Ishikawa (cell line): ENCODE measurements around the gene TMEM221.

Experiments
- CEBPB ChIP-seq: IDR thresholded peaks from 2 replicates; pipeline ENCODE4 v1.6.1; 2012
- CREB1 ChIP-seq: IDR thresholded peaks from 2 replicates; pipeline ENCODE4 v1.6.1; 2012; ENCODE audit warnings: low read depth
- EP300 ChIP-seq: IDR thresholded peaks from 2 replicates; pipeline ENCODE4 v1.6.1; 2012; ENCODE audit warnings: borderline replicate concordance
- FOXM1 ChIP-seq: IDR thresholded peaks from 2 replicates; pipeline ENCODE4 v1.6.1; 2012; ENCODE audit warnings: low read depth, borderline replicate concordance
- RAD21 ChIP-seq: IDR thresholded peaks from 2 replicates; pipeline ENCODE4 v1.6.1; 2012; ENCODE audit warnings: low read depth
- TAF1 ChIP-seq: IDR thresholded peaks from 2 replicates; pipeline ENCODE4 v1.6.1; 2012; ENCODE audit warnings: low read depth, mild to moderate bottlenecking
- TCF12 ChIP-seq: IDR thresholded peaks from 2 replicates; pipeline ENCODE4 v1.6.1; 2012; ENCODE audit warnings: low read depth
- YY1 ChIP-seq: IDR thresholded peaks from 2 replicates; pipeline ENCODE4 v1.6.1; 2012; ENCODE audit warnings: low read depth
- TF ChIP-seq, protein P1 (sequence below): IDR thresholded peaks from 2 replicates; pipeline ENCODE4 v1.6.1; 2012
- TF ChIP-seq, protein P2 (sequence below): IDR thresholded peaks from 2 replicates; pipeline ENCODE4 v1.6.1; 2012; ENCODE audit warnings: low read depth, mild to moderate bottlenecking
- TF ChIP-seq, protein P3 (sequence below): IDR thresholded peaks from 2 replicates; pipeline ENCODE4 v1.6.1; 2012

GRCh38 chr19:17389957-17390664 lies 58.4 kb downstream of the TMEM221 start:
- TF ChIP-seq, protein P1, sequence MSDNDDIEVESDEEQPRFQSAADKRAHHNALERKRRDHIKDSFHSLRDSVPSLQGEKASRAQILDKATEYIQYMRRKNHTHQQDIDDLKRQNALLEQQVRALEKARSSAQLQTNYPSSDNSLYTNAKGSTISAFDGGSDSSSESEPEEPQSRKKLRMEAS: no peak
- TF ChIP-seq YY1 (no peak), EP300 (no peak), CEBPB (no peak), RAD21 (no peak), FOXM1 (no peak), TAF1 (no peak), CREB1 (no peak), TCF12 (no peak)
- TF ChIP-seq, protein P2, sequence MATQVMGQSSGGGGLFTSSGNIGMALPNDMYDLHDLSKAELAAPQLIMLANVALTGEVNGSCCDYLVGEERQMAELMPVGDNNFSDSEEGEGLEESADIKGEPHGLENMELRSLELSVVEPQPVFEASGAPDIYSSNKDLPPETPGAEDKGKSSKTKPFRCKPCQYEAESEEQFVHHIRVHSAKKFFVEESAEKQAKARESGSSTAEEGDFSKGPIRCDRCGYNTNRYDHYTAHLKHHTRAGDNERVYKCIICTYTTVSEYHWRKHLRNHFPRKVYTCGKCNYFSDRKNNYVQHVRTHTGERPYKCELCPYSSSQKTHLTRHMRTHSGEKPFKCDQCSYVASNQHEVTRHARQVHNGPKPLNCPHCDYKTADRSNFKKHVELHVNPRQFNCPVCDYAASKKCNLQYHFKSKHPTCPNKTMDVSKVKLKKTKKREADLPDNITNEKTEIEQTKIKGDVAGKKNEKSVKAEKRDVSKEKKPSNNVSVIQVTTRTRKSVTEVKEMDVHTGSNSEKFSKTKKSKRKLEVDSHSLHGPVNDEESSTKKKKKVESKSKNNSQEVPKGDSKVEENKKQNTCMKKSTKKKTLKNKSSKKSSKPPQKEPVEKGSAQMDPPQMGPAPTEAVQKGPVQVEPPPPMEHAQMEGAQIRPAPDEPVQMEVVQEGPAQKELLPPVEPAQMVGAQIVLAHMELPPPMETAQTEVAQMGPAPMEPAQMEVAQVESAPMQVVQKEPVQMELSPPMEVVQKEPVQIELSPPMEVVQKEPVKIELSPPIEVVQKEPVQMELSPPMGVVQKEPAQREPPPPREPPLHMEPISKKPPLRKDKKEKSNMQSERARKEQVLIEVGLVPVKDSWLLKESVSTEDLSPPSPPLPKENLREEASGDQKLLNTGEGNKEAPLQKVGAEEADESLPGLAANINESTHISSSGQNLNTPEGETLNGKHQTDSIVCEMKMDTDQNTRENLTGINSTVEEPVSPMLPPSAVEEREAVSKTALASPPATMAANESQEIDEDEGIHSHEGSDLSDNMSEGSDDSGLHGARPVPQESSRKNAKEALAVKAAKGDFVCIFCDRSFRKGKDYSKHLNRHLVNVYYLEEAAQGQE: no peak
- TF ChIP-seq, protein P3, sequence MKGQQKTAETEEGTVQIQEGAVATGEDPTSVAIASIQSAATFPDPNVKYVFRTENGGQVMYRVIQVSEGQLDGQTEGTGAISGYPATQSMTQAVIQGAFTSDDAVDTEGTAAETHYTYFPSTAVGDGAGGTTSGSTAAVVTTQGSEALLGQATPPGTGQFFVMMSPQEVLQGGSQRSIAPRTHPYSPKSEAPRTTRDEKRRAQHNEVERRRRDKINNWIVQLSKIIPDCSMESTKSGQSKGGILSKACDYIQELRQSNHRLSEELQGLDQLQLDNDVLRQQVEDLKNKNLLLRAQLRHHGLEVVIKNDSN: no peak
